Epithelial cell of proximal tubule (primary cell): ENCODE data around the gene C4A. TPM values are rescaled to one million over a fixed set of nuclear protein-coding genes. Genes with fewer than 3 reads are reported as not detected.

Experiments used
- DNase-seq: peaks from one replicate; pipeline ENCODE4 v3.0.0-alpha.2; 2011; ENCODE audit warnings: low read depth
- H3K4me3 ChIP-seq: 2 replicates; pipeline ENCODE4 v1.5.1; 2011; ENCODE audit warnings: low read depth, mild to moderate bottlenecking, low read length
- CTCF ChIP-seq: conservative IDR thresholded peaks from 2 replicates; pipeline ENCODE4 v1.5.1; 2012; ENCODE audit warnings: low read depth, mild to moderate bottlenecking, low read length
- total RNA-seq: library from RNA; depleted of rRNA; stranded (reverse); fragments of >200 nt; gene quantifications from 2 replicates; pipeline ENCODE4 v1.2.3, GENCODE V29; 2015

The C4A gene
- total RNA-seq, 1 donor from 2014 or later, result 1.6 TPM

GRCh38 chr6:31945507-31946369, 36.1 kb upstream of the C4A start, which contains the start of gene CFB:
Gene CFB (plus strand): TSS chr6:31946095. CDS start chr6:31946222, 127 bp downstream.
- peak; percentile 56 for DNase-seq
- TF ChIP-seq CTCF, result no peak
- H3K4me3 ChIP-seq, result peak within 1 kb of the TSS; percentile 52

DNA sequence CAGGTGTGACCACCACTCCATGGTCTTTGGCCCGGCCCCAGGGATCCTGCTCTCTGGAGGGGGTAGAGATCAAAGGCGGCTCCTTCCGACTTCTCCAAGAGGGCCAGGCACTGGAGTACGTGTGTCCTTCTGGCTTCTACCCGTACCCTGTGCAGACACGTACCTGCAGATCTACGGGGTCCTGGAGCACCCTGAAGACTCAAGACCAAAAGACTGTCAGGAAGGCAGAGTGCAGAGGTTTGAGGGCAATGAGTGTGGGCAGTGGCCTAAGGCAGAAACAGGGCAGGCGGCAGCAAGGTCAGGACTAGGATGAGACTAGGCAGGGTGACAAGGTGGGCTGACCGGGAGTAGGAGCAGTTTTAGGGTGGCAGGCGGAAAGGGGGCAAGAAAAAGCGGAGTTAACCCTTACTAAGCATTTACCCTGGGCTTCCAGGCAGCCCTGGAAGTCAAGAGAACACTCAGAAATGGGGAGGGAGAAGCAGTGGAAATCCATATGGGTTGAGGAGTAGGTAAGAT, 35.4 kb upstream of the C4A start:
- no peak for TF ChIP-seq CTCF
- DNase-seq, result no peak

DNA sequence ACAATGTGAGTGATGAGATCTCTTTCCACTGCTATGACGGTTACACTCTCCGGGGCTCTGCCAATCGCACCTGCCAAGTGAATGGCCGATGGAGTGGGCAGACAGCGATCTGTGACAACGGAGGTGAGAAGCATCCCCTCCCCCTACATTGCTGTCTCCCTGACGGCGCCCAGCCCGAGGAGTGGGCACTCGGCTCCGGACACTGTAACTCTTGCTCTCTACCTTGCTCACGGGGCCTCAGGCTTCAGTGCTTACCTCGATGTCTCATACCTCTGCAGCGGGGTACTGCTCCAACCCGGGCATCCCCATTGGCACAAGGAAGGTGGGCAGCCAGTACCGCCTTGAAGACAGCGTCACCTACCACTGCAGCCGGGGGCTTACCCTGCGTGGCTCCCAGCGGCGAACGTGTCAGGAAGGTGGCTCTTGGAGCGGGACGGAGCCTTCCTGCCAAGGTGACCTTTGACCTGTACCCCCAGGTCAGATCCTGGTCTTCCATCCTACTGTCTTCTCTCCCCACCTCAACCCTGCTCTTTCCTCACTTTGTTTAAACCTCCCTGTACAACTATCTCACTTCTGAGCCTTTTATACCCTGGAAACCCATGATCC, 34.7 kb upstream of the C4A start:
- DNase-seq, result no peak
- no peak for TF ChIP-seq CTCF
- no peak overlapping the region for H3K4me3 ChIP-seq

More for the DNA sequence above, 35.4 kb upstream of the C4A start:
- peak overlapping the region; percentile 52 for H3K4me3 ChIP-seq

DNA sequence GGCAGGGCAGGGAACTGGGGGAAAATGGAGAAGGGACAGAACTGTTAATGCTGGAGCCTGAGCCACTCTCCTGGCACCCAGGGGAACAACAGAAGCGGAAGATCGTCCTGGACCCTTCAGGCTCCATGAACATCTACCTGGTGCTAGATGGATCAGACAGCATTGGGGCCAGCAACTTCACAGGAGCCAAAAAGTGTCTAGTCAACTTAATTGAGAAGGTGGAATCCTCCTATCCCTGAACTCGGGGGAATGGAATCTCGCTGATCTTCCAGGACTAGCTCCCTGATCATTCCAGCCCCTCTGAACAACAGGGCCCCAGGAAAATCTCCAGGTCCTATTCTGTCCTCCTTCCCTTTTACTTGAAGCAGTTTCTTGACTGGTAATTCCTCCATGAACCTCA, 34.0 kb upstream of the C4A start:
- no peak for TF ChIP-seq CTCF
- no peak for DNase-seq
- no peak overlapping the region for H3K4me3 ChIP-seq

GRCh38 chr6:31948306-31948705, 33.6 kb upstream of the C4A start:
- no peak overlapping the region for H3K4me3 ChIP-seq
- DNase-seq, result no peak
- TF ChIP-seq CTCF, result no peak

GRCh38 chr6:31948753-31949413, 33.0 kb upstream of the C4A start:
- no peak for TF ChIP-seq CTCF
- H3K4me3 ChIP-seq, result no peak overlapping the region
- no peak for DNase-seq
